GM21360 (cell line): ENCODE results near the gene DHRS7C.

Experiments used
- ATAC-seq: cut with Tn5 transposase; IDR thresholded peaks from one replicate; pipeline ENCODE4 v1.9.1; 2021; ENCODE audit warnings: mild to moderate bottlenecking, moderate library complexity; ENCODE audit not compliant: unreplicated experiment

DHRS7C gene

DNA sequence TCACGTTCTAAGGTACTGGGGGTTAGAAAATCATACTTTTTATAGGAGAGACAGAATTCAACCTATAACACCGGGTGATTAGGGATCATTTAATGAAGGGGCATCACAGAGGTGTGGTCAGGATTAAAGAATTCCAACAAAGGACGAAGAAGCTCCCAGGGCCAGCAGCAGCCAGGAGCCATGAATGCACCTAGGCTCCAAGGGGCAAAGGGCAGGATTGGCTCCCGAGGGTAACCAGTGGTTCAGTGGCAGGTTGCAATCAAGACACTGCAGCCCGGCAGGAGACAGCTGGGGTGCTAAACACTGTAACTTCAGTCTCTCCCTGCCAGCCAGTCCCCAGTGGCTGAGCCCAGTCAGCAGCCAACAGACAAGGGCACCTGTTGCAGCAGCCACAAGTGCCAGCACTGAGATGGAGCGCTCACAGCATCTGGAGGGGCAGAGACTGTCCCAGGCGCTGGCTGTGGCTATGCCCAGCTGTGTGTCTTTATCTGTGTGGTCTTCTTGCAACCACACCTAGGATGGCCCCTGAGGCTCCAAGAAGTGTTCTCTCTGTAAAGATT lies 23.9 kb downstream of the DHRS7C start:
- no peak for ATAC-seq

DNA sequence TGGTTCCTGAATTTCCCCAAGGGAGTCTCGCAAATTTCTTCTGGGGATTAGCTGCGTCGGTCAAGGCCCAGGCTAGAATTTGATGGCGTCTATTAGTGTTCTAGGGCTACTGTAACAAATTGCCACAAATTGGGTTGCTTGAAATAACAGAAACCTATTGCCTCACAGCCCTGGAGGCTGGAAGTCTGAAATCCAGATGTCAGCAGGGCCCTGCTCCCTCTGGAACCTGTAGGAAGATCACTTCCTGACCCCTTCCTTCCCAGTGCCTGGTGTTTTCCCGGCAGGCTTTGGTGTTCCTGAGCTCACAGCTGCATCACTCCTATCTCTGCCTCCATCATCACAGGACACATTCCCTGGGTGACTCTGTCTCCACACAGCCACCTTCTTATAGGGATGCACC lies 24.4 kb downstream of the DHRS7C start:
- no peak for ATAC-seq

DNA sequence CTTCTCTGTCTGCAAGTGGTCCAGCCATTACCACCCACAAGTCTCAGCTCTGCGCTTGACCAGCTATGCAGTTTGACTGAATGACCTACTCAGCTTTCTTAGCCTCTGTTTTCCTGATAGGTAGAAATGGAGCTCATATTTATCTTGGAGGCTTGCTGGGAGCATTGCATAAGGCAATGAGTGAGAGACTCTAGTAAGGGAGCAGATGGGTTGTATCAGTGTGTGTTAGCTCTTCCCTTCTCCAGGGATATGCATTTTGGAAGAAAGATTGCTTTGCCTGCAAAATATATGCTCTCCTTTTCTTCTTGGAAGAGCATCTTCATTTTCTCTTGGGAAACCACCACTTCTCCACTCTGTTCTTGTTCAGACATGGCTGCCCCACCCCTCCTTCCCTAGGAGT lies 26.1 kb downstream of the DHRS7C start:
- no peak for ATAC-seq

DNA sequence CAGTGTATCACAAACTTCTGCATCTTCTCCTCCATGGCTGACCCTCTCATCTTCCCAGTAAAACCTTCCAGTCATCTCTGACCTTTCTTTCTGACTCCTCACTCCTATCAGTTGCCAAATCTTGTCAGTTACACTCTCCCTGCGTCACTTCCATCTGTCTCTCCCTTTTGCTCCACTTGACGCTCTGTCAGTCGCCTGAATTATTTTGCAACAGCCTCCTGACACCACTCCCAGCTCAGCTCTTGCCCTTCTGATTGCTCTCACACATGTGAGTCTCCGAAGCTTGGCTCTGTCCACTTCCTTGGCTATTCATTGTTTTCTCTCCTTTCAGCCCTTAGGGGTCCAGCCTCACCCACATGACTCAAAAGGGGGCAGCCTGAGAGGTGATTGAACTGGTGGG lies 27.7 kb downstream of the DHRS7C start:
- ATAC-seq = no peak

DNA sequence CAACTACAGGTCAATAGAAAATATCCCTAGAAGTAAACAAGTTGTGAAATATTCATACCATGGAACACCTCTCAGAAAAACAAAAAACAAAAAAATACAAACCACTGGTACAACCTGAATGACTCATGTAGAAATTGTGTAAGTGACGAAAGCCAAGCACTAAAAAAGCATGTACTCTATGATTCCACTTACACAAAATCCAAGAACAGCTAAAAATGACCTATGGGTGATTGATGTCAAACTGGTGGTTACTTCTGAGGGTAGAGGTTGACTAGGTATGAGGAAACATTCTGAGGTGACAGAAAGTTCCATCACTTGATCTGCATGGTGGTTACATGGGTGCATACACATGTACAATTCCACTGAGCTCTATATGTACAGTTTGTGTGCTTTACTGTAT lies 31.1 kb downstream of the DHRS7C start:
- ATAC-seq = no peak

DNA sequence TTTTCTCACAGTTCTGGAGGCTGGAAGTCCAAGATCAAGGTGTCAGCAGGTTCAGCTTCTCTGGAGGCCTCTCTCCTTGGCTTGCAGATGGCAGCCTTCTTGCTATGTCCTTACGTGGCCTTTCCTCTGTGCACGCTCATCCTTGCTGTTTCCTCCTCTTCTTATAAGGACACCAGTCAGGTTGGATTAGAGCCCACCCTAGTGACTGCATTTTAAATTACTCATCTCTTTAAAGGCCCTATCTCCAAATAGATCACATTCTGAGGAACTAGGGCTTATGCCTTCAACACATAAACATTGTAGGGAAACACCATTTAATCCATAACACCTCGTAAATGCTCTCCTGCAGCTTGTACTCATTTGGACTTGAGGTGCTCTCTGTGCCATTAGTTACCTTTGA lies 36.3 kb downstream of the DHRS7C start:
- no peak for ATAC-seq

DNA sequence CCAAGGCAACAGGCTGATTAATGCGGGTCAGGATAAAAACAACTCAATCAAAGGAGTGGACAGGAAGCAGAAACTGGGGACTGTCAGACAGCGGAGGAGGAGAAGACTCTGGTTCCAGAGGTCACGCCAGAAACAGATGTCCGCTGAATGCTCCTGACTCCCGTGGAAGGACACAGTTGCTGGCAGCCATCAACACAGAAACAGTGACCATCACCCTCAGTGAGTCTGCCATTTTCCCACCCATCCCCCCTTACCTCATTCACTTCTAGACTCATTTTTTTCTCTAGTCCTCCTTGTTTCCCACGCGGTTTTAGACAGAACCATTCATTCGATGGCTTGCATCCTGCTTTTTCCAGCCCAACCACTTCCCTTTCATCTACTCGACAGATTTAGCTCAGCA lies 40.9 kb downstream of the DHRS7C start:
- no peak for ATAC-seq

DNA sequence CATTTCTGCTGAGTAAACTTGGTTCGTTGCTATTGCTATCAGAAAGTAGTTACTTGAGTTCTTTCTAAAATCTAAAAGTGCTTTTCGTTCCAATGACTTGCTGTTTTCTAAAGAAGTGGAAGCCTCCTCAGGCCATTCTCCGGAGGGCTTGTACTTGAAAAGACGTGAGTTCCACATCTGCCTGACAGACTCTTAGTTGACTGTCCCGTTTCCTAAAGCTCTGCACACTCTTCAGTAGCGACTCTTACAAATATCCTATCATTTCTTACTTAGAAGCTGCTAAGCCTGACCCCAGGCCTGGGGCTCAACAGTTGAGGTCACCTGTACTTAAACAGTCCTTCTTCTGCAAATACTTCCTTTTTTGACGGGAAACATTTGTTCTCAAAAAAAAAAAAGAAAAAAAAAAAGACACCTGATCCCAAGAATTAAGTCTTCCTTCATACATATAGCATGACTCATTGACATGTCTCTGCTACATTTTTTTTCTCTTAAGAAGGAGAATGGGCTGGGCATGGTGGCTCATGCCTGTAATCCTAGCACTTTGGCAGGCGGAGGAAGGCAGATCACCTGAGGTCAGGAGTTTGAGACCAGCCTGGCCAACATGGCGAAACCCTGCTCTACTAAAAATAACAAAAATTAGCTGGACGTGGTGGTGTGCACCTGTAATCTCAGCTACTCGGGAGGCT lies 61.5 kb downstream of the DHRS7C start:
- no peak for ATAC-seq

DNA sequence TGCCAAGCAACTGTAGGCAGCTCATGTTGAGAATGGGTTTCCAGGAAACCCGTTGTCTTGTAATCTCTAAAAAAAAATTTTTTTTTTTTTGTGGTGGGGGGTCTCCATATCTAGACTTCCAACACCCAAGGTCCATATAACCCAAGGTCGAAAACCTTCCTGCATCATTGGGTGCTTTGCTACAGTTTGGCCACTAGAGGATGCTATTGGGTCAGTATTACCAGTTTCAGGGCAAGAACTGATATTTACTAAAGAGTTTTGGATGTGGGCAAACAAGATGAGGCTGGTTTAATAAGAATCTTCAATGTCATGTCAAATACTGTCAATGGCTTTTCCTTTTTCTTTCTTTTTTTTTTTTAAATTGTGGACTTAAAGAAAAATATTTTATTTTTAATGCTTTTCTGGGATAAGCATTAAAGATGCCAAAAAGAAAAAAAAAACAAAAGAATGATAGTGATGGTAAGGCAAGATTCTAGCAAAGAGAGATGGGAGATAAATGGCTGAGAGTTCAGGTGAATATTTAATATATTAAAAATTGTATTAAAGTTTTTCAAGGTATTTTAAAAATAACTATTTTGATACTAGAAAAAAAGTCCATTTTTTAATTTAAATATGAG lies 62.2 kb downstream of the DHRS7C start:
- ATAC-seq = no peak

DNA sequence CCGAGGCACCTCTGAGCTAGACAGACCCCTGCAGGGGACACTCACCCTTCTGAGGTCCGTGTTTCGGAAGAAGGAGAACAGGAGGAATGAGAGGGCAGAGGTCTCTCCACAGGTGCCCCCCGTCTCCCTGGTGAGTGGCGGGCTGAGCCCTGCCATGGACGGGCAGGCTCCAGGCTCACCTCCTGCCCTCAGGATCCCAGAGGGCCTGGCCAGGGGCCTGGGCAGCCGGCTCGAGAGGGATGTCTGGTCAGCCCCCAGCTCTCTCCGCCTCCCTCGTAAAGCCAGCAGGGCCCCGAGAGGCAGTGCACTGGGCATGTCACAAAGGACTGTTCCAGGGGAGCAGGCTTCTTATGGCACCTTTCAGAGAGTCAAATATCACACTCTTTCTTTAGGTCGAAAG lies 62.8 kb downstream of the DHRS7C start:
- ATAC-seq = no peak

DNA sequence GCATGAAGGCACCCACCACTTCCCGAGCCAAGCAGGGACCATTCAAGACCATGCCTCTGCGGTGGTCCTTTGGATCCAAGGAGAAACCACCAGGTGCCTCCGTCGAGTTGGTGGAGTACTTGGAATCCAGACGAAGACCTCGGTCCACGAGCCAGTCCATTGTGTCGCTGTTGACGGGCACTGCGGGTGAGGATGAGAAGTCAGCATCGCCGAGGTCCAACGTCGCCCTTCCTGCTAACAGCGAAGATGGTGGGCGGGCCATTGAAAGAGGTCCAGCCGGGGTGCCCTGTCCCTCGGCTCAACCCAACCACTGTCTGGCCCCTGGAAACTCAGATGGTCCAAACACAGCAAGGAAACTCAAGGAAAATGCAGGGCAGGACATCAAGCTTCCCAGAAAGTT lies 63.4 kb downstream of the DHRS7C start:
- no peak for ATAC-seq

DNA sequence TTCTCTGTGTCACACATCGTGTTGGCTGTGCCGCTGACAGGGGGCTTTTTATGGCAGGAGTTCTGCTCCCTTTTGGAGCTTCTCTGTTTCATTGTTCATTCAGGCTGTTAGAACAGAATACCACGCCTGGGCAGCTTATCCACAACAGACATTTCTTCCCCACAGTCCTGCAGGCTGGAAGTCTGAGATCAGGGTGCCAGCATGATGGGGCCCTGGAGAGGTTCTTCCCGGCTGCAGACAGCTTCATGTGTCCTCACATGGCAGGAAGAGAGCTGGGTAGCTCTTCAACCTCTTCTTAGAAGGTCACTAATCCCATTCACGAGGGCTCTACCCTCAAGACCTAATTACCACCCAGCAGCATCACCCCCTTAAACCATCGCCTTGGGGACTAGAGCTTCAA lies 65.1 kb downstream of the DHRS7C start:
- ATAC-seq = no peak

DNA sequence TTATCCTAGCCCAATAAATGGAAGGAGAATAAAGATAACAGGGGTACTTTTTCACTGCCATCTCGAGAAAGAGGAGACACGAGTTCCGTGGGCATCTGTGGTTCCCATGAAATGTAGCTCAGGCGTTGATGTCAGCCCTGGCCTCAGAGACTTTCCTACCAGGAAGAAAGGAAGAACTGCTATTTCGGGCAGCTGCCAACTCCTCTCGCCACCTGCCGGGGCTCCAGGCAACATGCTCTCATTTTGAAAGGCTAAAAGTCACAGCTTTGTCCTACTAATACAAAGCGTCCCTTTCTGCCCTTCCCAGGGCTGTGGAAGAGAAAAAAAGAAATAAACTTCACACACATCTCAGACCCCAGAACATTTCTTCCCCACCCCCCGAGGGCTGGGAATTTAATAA lies 65.8 kb downstream of the DHRS7C start:
- no peak for ATAC-seq
